ENCODE measurements around the gene CGB7.
"Not testable (repeated sequence)": the region's sequence is repeated elsewhere in the genome, so short reads cannot be mapped to it uniquely, and the experiment has no call there.

The CGB7 gene

DNA sequence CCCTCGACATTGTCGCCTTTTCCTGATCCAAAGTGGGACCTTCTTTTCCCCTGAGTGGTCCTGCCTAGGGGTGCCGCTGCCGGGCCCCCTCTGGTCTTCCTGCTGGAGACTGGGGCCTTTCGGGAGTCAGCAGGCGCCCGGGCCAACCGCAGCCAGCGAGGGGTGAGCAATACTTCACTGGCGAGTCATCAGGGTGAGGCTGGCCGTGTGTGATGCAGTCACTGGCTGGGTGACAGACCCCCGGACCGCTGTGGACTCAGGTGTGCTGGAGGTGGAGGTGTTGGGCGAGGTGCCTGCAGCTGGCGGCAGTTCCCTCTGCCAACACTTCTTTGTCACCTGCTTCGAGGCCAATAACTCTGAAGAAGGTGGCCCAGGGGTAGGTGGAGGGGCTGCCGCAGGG lies 15.4 kb downstream of the CGB7 start:
- no peak for DNase-seq (ENCODE audit: low read depth)

DNA sequence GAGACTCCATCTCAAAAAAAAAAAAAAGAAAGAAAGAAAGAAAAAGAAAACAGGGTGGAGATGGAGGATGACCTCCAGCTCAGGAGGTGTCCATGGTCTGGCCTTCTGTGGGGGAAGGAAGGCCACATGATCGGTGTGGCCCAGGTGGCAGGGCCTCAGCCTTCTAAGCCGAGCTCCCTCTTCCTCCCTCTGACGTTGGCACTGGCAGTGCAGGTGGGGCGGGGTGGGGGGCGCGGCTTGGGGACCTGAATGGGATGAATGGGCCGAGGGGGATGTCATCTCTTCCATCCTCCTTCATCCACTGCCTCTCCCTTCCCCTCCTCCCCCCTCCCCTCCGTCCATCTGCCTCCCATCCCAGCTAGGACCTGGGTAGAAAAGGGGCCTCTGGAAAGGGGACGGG lies 17.8 kb downstream of the CGB7 start:
- DNase-seq (ENCODE audit: low read depth): not testable (repeated sequence)

DNA sequence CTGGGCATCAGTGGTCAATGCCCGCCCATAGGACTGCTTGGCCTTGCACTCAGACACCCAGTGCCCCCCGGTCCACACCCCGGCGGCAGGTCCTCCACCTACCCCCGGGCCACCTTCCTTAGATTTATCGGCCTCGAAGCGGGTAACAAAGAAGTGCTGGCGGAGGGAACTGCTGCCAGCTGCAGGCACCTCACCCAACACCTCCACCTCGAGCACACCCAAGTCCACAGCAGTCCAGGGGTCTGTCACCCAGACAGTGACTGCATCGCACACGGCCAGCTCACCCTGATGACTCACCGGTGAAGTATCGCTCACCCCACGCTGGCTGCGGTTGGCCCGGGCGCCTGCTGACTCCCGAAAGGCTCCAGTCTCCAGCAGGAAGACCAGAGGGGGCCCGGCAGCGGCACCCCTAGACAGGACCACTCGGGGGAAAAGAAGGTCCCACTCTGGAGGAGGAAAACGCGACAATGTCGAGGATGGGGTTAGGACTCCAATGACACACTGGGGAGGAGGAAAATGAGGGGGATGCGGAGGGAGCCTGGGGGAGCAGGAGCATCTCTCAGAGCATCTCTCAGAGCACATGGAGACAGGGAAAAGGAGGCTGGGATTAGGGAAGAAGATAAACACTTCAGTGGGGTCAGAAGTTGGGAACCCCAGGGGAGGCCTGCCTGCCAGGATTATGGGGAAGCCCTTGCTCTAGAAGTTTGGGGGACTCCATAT lies 18.8 kb downstream of the CGB7 start:
- DNase-seq (ENCODE audit: low read depth): not testable (repeated sequence)

DNA sequence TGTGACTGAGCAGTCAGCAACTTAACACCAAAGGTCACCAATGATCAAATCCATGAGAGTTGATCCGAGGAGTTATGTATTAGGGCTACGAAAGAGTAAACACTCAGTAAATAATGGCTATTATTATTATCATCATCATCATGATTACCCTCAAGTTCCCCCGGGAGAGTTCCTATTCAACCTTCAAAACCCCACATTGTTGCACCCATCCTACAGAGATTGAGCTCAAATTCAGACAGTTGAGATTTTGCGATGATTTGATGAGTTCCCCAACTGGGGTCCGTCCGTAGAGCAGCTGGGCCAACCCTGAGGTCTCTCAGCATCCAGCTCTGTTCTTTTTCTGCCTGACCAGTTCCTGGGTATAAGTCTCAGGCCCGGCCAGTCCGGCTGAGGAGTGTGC lies 19.4 kb downstream of the CGB7 start:
- DNase-seq (ENCODE audit: low read depth): not testable (repeated sequence)

DNA sequence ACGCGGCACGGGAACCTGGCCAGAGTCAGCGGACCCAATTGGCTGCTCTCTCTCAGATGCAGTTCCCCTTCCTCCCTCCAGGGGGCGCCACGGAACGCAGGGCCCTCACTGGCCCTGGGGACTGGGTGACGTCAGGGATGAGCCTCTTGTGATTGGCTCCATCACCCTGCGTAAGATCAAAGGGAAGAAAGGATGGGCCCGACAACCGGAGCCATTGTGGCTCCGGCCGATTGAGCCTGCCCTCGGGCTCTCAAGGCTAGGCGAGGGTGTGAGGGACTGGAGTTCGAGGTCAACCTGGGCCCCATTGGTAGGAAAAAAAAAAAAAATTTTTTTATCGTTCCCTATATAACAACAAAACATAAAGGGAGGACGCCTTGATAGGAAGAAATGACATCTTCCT lies 20.7 kb downstream of the CGB7 start, which contains the start of gene CGB1:
Gene CGB1, minus strand, starts transcription at position 81 of the 400 bp plus-strand sequence. CDS start 184 bp downstream, outside the sequence.
- not testable (repeated sequence) for DNase-seq (ENCODE audit: low read depth)

DNA sequence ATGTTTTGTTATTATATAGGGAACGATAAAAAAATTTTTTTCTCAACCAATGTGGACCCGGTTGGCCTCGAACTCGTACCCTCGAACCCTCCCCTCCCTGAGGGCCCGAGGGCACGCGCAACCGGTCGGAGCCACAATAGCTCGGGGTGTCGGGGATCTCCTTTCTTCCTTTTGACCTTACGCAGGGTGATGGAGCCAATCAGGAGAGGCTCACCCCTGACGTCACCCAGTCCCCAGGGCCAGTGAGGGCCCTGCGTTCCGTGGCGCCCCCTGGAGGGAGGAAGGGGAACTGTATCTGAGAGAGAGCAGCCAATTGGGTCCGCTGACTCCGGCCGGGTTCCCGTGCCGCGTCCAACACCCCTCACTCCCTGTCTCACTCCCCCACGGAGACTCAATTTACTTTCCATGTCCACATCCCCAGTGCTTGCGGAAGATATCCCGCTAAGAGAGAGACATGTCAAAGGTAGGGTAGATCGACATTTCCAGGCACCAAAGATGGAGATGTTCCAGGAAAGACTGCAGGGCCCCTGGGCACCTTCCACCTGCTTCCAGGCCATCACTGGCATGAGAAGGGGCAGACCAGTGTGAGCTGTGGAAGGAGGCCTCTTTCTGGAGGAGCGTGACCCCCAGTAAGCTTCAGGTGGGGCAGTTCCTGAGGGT lies 25.8 kb downstream of the CGB7 start, which contains the start of gene CGB2:
Gene CGB2, plus strand, starts transcription at position 249 of the 660 bp plus-strand sequence. Its CDS starts 206 bp downstream, at position 455.
- not testable (repeated sequence) for DNase-seq (ENCODE audit: low read depth)

DNA sequence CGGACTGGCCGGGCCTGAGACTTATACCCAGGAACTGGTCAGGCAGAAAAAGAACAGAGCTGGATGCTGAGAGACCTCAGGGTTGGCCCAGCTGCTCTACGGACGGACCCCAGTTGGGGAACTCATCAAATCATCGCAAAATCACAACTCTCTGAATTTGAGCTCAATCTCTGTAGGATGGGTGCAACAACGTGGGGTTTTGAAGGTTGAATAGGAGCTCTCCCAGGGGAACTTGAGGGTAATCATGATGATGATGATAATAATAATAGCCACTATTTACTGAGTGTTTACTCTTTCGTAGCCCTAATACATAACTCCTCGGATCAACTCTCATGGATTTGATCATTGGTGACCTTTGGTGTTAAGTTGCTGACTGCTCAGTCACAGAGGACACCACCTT lies 27.2 kb downstream of the CGB7 start:
- DNase-seq (ENCODE audit: low read depth): not testable (repeated sequence)

DNA sequence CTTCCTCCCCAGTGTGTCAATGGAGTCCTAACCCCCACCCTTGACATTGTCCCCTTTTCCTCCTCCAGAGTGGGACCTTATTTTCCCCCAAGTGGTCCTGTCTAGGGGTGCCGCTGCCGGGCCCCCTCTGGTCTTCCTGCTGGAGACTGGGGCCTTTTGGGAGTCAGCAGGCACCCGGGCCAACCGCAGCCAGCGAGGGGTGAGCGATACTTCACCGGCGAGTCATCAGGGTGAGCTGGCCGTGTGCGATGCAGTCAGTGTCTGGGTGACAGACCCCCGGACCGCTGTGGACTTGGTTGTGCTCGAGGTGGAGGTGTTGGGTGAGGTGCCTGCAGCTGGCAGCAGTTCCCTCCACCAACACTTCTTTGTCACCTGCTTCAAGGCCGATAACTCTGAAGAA lies 27.8 kb downstream of the CGB7 start:
- DNase-seq (ENCODE audit: low read depth): not testable (repeated sequence)

DNA sequence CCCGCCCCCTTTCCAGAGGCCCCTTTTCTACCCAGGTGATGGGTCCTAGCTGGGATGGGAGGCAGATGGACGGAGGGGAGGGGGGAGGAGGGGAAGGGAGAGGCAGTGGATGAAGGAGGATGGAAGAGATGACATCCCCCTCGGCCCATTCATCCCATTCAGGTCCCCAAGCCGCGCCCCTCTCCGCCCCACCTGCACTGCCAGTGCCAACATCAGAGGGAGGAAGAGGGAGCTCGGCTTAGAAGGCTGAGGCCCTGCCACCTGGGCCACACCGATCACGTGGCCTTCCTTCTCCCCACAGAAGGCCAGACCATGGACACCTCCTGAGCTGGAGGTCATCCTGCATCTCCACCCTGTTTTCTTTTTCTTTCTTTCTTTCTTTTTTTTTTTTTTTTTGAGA lies 28.9 kb downstream of the CGB7 start:
- not testable (repeated sequence) for DNase-seq (ENCODE audit: low read depth)

DNA sequence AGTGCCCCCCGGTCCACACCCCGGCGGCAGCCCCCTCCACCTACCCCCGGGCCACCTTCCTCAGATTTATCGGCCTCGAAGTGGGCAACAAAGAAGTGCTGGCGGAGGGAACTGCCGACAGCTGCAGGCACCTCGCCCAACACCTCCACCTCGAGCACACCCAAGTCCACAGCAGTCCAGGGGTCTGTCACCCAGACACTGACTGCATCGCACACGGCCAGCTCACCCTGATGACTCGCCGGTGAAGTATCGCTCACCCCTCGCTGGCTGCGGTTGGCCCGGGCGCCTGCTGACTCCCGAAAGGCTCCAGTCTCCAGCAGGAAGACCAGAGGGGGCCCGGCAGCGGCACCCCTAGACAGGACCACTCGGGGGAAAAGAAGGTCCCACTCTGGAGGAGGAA lies 31.9 kb downstream of the CGB7 start:
- not testable (repeated sequence) for DNase-seq (ENCODE audit: low read depth)

DNA sequence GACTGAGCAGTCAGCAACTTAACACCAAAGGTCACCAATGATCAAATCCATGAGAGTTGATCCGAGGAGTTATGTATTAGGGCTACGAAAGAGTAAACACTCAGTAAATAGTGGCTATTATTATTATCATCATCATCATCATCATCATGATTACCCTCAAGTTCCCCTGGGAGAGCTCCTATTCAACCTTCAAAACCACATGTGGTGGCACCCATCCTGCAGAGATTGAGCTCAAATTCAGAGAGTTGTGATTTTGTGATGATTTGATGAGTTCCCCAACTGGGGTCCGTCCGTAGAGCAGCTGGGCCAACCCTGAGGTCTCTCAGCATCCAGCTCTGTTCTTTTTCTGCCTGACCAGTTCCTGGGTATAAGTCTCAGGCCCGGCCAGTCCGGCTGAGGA lies 32.5 kb downstream of the CGB7 start:
- not testable (repeated sequence) for DNase-seq (ENCODE audit: low read depth)

DNA sequence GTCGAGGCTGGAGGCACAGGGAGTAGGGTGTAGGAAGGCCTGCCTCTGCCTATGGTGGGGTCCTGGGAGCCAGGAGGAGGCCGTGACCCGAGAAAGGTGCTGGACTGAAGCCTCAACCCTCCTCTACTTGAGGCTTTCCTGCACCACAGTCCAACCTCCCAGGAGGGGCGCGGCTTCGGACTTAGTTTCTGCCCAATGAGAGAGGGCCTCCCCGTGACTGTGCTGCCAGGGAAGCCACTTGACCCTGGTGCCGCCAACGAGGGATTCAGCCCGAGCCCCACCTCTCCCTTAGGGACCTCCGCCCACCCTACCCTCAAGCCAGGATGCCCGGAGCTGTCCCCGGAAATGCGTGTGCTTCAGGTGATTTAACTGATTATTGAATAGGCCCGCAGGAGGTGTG lies 33.3 kb downstream of the CGB7 start, which contains the start of gene CGB3:
Gene CGB3, minus strand, starts transcription at position 101 of the 400 bp plus-strand sequence. CDS start 362 bp downstream, outside the sequence.
- DNase-seq (ENCODE audit: low read depth): not testable (repeated sequence)

DNA sequence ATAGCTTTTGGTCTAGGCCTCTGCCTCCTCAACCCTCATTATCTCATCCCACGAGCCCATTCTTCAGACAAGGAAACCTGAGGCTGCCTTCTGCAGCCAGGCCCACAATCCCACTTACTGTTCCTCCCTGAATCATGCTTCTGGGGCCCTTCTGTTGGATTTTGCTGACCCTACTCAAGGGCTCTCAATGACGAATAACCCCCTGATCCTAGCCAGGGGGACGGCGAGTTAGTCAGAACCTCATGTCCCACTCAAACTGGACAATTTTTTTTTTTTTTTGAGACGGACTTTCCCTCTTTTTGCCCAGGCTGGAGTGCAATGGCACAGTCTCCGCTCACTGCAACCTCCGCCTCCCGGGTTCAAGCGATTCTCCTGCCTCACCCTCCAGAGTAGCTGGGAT lies 35.4 kb downstream of the CGB7 start:
- no peak for DNase-seq (ENCODE audit: low read depth)

DNA sequence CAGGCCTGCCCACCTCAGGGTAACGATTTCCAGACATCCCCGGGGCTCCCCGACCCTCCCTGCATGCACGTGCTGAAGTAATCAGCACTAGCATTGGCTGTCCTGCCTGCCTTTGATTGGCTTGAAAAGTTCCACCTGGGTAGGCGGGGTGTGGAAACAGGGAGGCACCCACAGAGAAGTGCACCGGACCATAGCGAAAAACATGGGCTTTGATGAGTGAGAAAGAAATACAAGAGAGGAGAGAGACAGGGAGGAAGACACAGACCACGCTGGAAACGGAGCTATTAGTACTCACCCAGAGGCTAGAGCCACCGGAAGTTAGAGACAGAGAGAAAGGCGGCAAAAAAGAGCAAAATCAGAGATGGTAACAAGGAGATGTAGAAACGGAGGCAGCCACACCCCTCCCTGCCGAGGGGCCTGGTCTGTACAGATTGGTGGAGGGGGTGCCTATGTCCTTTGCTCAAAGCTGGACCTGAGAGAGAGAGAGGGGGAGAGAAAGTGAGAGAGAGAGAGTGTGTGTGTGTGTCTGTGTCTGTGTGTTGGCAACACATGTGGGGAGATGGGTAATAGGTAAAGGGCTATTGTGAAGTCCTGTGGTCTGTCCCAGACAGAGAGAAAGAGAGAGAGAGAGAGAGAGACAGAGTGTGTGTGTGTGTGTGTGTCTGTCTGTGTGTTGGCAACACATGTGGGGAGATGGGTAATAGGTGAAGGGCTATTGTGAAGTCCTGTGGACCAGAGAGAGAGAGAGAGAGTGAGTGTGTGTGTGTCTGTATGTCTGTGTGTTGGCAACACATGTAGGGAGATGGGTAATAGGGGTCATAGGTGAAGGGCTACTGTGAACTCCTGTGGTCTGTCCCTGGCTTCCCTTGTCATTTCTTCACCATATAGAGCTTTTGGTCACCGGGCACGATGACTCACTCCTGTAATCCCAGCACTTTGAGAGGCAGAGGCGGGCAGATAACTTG lies 36.3 kb downstream of the CGB7 start:
- DNase-seq (ENCODE audit: low read depth): no peak

DNA sequence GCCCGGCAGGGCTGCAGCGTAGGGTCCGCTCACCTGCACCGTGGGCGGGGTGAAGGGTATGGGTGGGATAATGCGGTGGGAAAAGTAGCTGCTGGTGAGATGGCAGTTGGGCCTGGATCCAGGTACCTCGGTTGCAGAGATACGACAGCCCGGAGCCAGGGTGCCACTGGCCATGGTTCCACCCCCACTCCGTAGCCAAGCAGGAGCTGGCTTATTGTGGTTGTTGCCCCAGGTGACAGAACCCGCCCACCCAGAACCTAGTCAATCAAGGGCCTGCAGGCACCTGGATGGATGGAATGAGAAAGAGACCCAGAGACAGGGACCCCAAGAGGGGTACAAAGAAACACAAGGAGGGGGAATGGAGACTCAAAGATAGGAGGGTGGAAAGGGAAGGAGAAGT lies 37.2 kb downstream of the CGB7 start:
- no peak for DNase-seq (ENCODE audit: low read depth)

DNA sequence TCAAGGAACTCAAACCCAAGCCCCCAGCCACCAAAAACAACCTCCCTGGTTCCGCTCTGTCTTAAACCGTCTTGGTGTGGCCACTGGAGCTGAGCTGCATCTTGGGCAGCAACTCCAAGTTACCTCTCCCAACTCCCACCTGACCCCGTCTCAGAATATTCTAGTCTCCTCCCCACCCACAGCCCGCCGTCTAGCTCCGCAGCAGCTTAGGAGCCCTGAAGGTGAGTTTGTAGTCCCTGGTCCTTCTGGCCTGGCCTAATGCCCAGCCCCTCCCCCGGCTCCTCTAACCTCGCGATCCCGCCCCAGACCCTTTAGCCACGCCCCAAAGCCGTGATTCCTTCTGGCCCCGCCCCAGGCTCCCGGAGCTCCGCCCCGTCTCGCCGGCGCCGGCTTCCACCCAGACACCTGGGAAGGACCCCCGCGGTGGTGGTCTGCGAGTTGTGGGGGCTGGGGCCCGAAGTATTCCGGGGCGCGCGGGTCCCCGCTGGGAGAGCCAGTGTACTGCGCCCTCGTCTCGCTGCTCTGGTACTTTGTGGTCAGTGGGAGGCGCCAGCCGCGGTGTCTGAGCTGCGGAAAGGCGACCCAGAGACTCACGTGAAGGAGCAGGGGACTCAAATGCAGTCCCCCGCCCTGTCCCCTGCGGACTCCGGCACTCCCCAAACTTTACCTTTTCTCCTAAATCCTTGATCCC lies 38.2 kb downstream of the CGB7 start:
- no peak for DNase-seq (ENCODE audit: low read depth)

DNA sequence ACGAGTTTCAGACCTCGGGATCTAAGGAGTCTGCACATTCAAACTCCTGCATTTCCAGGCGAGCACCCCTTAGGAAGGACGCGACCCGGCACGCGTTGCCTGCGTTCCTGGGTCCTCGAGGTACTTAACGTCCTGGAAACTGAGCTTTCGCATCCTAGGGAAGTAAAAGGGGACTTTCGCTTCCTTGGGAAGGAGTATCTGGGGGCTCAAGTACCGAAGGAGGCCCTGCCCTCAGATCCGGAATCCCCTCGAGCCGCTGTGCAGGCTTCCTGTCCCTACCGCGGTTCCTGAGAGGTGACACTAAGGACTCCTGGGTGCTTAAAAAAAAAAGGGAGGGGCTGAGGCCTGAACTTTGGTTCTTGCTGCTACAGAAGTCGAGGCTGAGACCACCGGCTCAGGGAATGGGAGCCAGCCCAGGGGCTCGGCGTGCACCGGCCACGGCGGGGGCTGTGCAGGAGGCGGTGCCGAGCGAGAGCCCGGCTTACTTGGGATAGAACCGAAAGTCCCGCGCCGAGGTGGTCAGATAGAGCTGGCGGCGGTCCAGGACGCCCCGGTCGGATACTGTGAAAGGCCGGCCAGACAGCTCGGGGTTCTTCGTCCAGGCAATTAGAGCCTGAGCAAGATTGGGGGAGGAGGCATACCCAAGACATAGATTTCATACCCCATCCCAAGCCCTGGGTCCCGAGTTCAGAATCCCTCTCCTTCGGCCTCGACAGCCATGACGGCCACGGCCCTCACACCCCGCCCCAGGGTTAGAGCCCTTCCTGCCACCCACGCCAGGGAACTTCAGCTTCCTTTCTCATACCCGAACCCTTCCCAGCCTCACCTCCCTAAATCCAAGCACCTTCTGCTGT lies 38.9 kb downstream of the CGB7 start:
- DNase-seq (ENCODE audit: low read depth): not testable (repeated sequence)

DNA sequence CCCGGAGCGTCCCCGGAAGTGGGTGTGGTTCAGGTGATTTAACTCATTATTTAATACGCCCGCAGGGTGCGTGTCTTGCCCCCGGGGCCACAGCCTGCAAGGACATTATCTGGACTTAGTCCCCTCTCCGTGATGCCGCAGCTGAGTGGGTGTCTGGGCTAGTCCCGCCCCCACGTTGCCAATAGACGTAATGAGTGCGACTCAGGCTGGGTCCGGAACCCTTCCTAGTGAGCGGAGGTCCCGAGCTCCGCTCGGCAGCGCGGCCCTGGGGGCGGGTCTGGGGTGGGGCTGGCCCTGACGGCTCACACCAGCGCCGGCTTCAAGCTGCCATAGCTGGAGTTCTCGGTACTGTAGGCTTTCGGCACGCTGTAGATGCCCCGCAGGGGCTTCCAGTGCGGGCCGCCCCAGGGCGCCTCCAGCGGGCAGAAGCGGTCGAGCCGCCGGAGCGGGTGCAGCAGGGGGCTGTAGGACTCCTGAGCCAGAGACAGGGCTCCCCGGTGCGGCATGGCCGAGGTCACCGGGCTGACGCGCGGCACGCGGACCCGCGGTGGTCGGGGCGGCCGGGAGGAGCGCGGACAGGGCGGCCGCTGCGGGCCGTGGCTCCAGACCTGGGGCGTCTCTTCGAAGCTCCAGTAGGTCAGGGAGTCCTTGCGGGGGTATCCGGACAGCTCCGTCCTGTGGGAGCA lies 39.7 kb downstream of the CGB7 start:
- DNase-seq (ENCODE audit: low read depth): no peak

DNA sequence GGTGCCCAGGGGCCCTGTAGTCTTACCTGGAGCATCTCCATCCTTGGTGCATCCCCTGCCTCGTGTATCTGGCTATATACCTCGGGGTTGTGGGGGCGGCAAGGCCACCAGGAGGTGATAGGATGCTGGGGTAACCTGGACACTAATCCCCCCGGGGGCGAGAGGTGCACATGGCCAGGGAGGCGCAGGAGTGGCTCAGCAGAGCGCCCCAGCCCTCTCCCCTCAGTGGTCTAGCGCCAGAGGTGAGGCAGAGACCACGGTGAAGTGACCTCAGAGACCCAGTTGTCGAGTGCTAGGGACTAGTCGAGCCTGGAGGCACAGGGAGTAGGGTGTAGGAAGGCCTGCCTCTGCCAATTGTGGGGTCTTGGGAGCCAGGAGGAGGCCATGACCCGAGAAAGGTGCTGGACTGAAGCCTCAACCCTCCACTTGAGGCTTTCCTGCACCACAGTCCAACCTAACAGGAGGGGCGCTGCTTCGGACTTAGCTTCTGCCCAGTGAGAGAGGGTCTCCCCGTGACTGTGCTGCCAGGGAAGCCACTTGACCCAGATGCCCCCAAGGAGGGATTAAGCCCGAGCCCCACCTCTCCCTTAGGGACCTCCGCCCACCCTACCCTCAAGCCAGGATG lies 40.4 kb downstream of the CGB7 start, which contains the start of gene LHB:
Gene LHB, minus strand, starts transcription at position 51 of the 625 bp plus-strand sequence. Its CDS starts 10 bp downstream, at position 41.
- DNase-seq (ENCODE audit: low read depth): no peak
